ENCODE data around the gene MPC1L. TPM values are rescaled to one million over a fixed set of nuclear protein-coding genes. Genes with fewer than 3 reads are reported as not detected.

Gene MPC1L
- total and polyA plus RNA-seq, 2 donors (not counting 1 experiment from before 2014, with no cell fraction given) = not detected

DNA sequence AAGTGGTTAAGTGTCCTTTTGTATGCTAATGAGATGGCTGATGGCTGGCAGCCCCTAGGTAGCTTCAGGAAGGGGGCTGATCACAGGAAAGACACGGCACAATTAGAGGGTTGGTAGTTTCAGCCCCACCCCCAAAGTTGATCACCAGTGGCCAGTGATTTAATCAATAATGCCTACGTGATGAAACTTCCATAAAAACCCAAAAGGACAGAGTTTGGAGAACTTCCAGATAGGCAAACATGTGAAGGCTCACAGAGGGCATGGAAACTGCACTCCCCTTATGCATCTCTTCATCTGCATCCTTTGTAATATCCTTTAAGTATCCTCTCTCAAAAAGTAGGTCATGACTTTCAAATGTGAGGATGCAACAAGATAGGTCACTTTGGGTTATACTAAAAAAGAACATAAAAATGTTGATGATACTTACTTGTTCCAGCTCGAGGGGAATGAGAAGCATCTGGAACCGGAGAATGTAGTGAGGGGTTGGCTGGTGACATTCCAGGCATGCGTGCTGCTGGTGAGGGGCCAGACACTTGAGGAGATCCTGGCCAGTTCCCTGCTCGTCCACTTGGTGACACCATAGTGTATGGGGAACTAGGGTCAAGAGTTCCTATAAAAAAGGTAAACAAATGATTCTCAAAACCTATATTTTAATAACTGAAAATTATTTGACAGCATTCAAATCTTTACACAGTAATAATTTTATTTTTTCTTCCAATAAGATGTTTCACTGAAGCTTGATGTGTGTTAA, 40.8 kb downstream of the MPC1L start:
- Histone ChIP-seq H3K4me2 (replicated peaks; ENCODE audit: low read depth, low read length, poor library complexity, severe bottlenecking) (no peak overlapping the region), H3K27me3 (replicated peaks in 1 of 4; ENCODE audit: control extremely low read depth in 1 of 4, control insufficient read depth in 3 of 4, insufficient read depth in 4 of 4, low read length in 3 of 4) (no peaks in the 10 kb centered on the region), H3K4me1 (ENCODE audit: control insufficient read depth in 2 of 2, insufficient read depth in 2 of 2, low read length in 2 of 2) (no peaks in the 10 kb centered on the region), H2AFZ (ENCODE audit: insufficient read depth, low read depth, low read length, poor library complexity, severe bottlenecking) (no peak overlapping the region), H4K20me1 (ENCODE audit: control insufficient read depth, insufficient read depth, low read length, poor library complexity, severe bottlenecking) (no peaks in the 10 kb centered on the region), H3K27ac (ENCODE audit: low read length in 2 of 2) (no peak overlapping the region), H3K79me2 (ENCODE audit: control insufficient read depth, insufficient read depth, low read length) (no peaks in the 10 kb centered on the region), H3K36me3 (replicated peaks in 1 of 2; ENCODE audit: control extremely low read depth in 1 of 2, control insufficient read depth in 1 of 2, extremely low read depth in 1 of 2, insufficient read depth in 2 of 2, low read length in 1 of 2) (peaks cover 4 to 52% of the 10 kb centered on the region in 2 experiments), H3K4me3 (ENCODE audit: control extremely low read depth in 1 of 5, extremely low read depth in 1 of 5, insufficient read depth in 1 of 5, low read depth in 2 of 5, low read length in 4 of 5) (no peak overlapping the region), H3K9ac (ENCODE audit: low read length) (no peak overlapping the region), H3K9me3 (ENCODE audit: control extremely low read depth in 1 of 3, control insufficient read depth in 2 of 3, insufficient read depth in 1 of 3, low read length in 2 of 3) (no peaks in the 10 kb centered on the region)
- Mint-ChIP-seq H3K27me3 (no peaks in the 10 kb centered on the region), H3K9me3 (ENCODE audit: insufficient read depth) (no peaks in the 10 kb centered on the region), H3K27ac (peak overlapping the region; percentile 50), H3K4me3 (no peak overlapping the region), H3K4me1 (peaks cover 5% of the 10 kb centered on the region)
- ChIA-PET CTCF (interaction anchor here (1.2 to 3.1 kb wide), 3 partner anchors 12 to 130 kb away, joined by 3 to 15 read pairs (median 4); no protein-coding TSS in a partner anchor), POLR2A (no interaction called here)
- no peak for ATAC-seq (ENCODE audit: low read depth)
- no peak for TF ChIP-seq EZH2 (IDR thresholded peaks at IDR 0.05; ENCODE audit: borderline replicate concordance, insufficient read depth, low read depth, low read length, poor library complexity, severe bottlenecking)
- TF ChIP-seq, protein P1, sequence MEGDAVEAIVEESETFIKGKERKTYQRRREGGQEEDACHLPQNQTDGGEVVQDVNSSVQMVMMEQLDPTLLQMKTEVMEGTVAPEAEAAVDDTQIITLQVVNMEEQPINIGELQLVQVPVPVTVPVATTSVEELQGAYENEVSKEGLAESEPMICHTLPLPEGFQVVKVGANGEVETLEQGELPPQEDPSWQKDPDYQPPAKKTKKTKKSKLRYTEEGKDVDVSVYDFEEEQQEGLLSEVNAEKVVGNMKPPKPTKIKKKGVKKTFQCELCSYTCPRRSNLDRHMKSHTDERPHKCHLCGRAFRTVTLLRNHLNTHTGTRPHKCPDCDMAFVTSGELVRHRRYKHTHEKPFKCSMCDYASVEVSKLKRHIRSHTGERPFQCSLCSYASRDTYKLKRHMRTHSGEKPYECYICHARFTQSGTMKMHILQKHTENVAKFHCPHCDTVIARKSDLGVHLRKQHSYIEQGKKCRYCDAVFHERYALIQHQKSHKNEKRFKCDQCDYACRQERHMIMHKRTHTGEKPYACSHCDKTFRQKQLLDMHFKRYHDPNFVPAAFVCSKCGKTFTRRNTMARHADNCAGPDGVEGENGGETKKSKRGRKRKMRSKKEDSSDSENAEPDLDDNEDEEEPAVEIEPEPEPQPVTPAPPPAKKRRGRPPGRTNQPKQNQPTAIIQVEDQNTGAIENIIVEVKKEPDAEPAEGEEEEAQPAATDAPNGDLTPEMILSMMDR (IDR thresholded peaks at IDR 0.05) = no peak
- no peak for DNase-seq
- 100% methylated on average over 1 of the region's 6 CpGs for WGBS (ENCODE audit: insufficient coverage)
- intact Hi-C loops (cut with micrococcal nuclease) = no loop called here

DNA sequence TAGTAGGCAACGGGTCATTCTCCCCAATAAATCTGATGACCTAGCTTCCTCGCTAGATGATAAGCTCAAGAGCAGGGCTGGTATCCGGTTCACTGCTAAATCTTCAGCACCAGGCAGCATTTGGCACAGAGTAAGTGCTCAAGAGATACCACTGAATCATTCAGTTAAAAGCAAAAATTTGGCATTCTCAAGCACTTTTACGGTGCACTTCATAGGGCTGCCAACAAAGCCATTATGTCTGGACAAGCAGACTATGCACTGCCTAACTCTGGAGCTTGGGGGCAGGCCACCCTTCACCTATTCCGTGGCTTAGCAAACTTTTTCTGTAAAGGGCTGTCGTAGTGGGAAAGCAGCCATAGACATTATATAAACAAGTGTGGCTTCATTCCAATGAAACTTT, 47.9 kb downstream of the MPC1L start:
- H3K9me3 ChIP-seq (ENCODE audit: control extremely low read depth in 1 of 3, control insufficient read depth in 2 of 3, insufficient read depth in 1 of 3, low read length in 2 of 3) = no peaks in the 10 kb centered on the region
- H3K4me3 Mint-ChIP-seq = no peak overlapping the region
- no peak overlapping the region for H2AFZ ChIP-seq (ENCODE audit: insufficient read depth, low read depth, low read length, poor library complexity, severe bottlenecking)
- H3K36me3 ChIP-seq (replicated peaks in 1 of 2; ENCODE audit: control extremely low read depth in 1 of 2, control insufficient read depth in 1 of 2, extremely low read depth in 1 of 2, insufficient read depth in 2 of 2, low read length in 1 of 2) = peaks cover 0 to 66% of the 10 kb centered on the region in 2 experiments
- no peak overlapping the region for H3K27ac Mint-ChIP-seq
- H3K4me1 ChIP-seq (ENCODE audit: control insufficient read depth in 2 of 2, insufficient read depth in 2 of 2, low read length in 2 of 2) = no peaks in the 10 kb centered on the region
- no peak overlapping the region for H3K27ac ChIP-seq (ENCODE audit: low read length in 2 of 2)
- no peak overlapping the region for H3K4me3 ChIP-seq (ENCODE audit: control extremely low read depth in 1 of 5, extremely low read depth in 1 of 5, insufficient read depth in 1 of 5, low read depth in 2 of 5, low read length in 4 of 5)
- ChIA-PET CTCF (no interaction called here), POLR2A (no interaction called here)
- intact Hi-C loops (cut with micrococcal nuclease) = no loop called here
- H3K27me3 Mint-ChIP-seq = no peaks in the 10 kb centered on the region
- no peaks in the 10 kb centered on the region for H4K20me1 ChIP-seq (ENCODE audit: control insufficient read depth, insufficient read depth, low read length, poor library complexity, severe bottlenecking)
- H3K9me3 Mint-ChIP-seq (ENCODE audit: insufficient read depth) = no peaks in the 10 kb centered on the region
- H3K4me2 ChIP-seq (replicated peaks; ENCODE audit: low read depth, low read length, poor library complexity, severe bottlenecking) = no peak overlapping the region
- ATAC-seq (ENCODE audit: low read depth) = no peak
- H3K9ac ChIP-seq (ENCODE audit: low read length) = no peak overlapping the region
- H3K4me1 Mint-ChIP-seq = no peaks in the 10 kb centered on the region
- H3K27me3 ChIP-seq (replicated peaks in 1 of 4; ENCODE audit: control extremely low read depth in 1 of 4, control insufficient read depth in 3 of 4, insufficient read depth in 4 of 4, low read length in 3 of 4) = no peaks in the 10 kb centered on the region
- no peak for DNase-seq
- TF ChIP-seq, protein P1 (IDR thresholded peaks at IDR 0.05) = no peak
- no peak for TF ChIP-seq EZH2 (IDR thresholded peaks at IDR 0.05; ENCODE audit: borderline replicate concordance, insufficient read depth, low read depth, low read length, poor library complexity, severe bottlenecking)
- WGBS (ENCODE audit: insufficient coverage) = 75% methylated on average over 4 of the region's 6 CpGs
- H3K79me2 ChIP-seq (ENCODE audit: control insufficient read depth, insufficient read depth, low read length) = no peaks in the 10 kb centered on the region

All from B cell (primary cell).